Panc1 (cell line): ENCODE data around the gene SLCO2B1. TPM values are rescaled to one million over a fixed set of nuclear protein-coding genes. Genes with fewer than 3 reads are reported as not detected.

Experiments
- ATAC-seq: fragments of 200-7000 bp; cut with Tn5 transposase; 2 replicates; pipeline ENCODE4 v1.9.1; 2020; ENCODE audit warnings: mild to moderate bottlenecking, moderate library complexity
- BruUV-seq: library from RNA; stranded (reverse); fragments of 400-500 nt; replicated peaks from 2 replicates; lab custom pipeline; 2021; lab: Mats Ljungman, UMichigan
- CTCF ChIA-PET: fragments of 300-600 bp; sonication (Branson Sonifier 250); formaldehyde crosslinking; loops from one replicate; lab custom pipeline; 2022; ENCODE audit warnings: antibody characterized with exemption; lab: Charles Lee
- POLR2A ChIA-PET: fragments of 300-600 bp; sonication (Branson Sonifier 250); formaldehyde crosslinking; loops from one replicate; lab custom pipeline; 2022; ENCODE audit warnings: antibody characterized with exemption; lab: Charles Lee
- DNase-seq: peaks from one replicate; pipeline ENCODE4 v3.0.0-alpha.2; 2010; ENCODE audit warnings: low read depth, low spot score
- H3K27ac ChIP-seq: 2 replicates; pipeline ENCODE4 v1.5.1; 2011; ENCODE audit warnings: mild to moderate bottlenecking, low read length, inconsistent platforms
- H3K27me3 ChIP-seq: fragments of 200-500 bp; sonication (Bioruptor generic); 2 replicates; pipeline ENCODE4 v1.6.0; 2014; ENCODE audit warnings: low read length, inconsistent platforms; ENCODE audit not compliant: control insufficient read depth, insufficient read depth
- H3K36me3 ChIP-seq: fragments of 200-500 bp; sonication (Bioruptor generic); 2 replicates; pipeline ENCODE4 v1.5.1; 2014; ENCODE audit warnings: inconsistent platforms, mild to moderate bottlenecking, low read length, moderate library complexity; ENCODE audit not compliant: control insufficient read depth, insufficient read depth
- H3K4me1 ChIP-seq: 2 replicates; pipeline ENCODE4 v1.5.1; 2011; ENCODE audit warnings: inconsistent platforms, mild to moderate bottlenecking, low read length, moderate library complexity; ENCODE audit not compliant: control insufficient read depth, insufficient read depth
- H3K4me3 ChIP-seq, 2 experiments: 2 replicates each; pipeline ENCODE4 v1.5.1; 2011 to 2012; ENCODE audit warnings: low read depth in 2 of 2, low read length in 2 of 2, mild to moderate bottlenecking in 2 of 2, inconsistent platforms in 1 of 2, moderate library complexity in 1 of 2
- H3K9me3 ChIP-seq: fragments of 200-500 bp; sonication (Bioruptor generic); 2 replicates; pipeline ENCODE4 v1.5.1; 2014; ENCODE audit warnings: low read depth, mild to moderate bottlenecking, inconsistent platforms, low read length, moderate library complexity; ENCODE audit not compliant: control insufficient read depth, insufficient read depth
- CTCF ChIP-seq: fragments of 450-650 bp; IDR thresholded peaks from 2 replicates; pipeline ENCODE4 v1.5.1; 2017; ENCODE audit warnings: mild to moderate bottlenecking
- POLR2AphosphoS5 ChIP-seq: IDR thresholded peaks from 2 replicates; pipeline ENCODE4 v1.6.1; 2012; ENCODE audit warnings: mild to moderate bottlenecking, low read depth, low read length, moderate library complexity
- REST ChIP-seq, 2 experiments: IDR thresholded peaks; 2 replicates each; pipeline ENCODE4 v1.6.1; 2011 to 2012; ENCODE audit warnings: low read depth in 2 of 2, control low read depth in 1 of 2, low read length in 1 of 2, mild to moderate bottlenecking in 1 of 2, moderate library complexity in 1 of 2; ENCODE audit not compliant: insufficient read depth in 1 of 2
- SIN3A ChIP-seq: IDR thresholded peaks from 2 replicates; pipeline ENCODE4 v1.6.1; 2012; ENCODE audit warnings: low read depth, mild to moderate bottlenecking, low read length, moderate library complexity, borderline replicate concordance; ENCODE audit not compliant: insufficient read depth
- TCF7L2 ChIP-seq: IDR thresholded peaks from 2 replicates; pipeline ENCODE4 v1.6.1; 2011; ENCODE audit warnings: mild to moderate bottlenecking, low read depth, low read length, inconsistent platforms
- in situ Hi-C: cut with HindIII; loops from 2 replicates; pipeline ENCODE4 v1.10.0; 2016; ENCODE audit warnings: low sequenced_read_pairs, low pct_unique_long_range_greater_than_20kb
- intact Hi-C: fragments of 100-400 bp; cut with micrococcal nuclease; formaldehyde crosslinking; loops from one replicate; pipeline ENCODE4 v1.10.0; 2022; ENCODE audit not compliant: unreplicated experiment
- total RNA-seq: library from RNA; stranded (reverse); gene quantifications from one replicate; pipeline ENCODE4 v1.2.1, GENCODE V29; 2021; ENCODE audit not compliant: unreplicated experiment

SLCO2B1 gene
- total RNA-seq, 1 experiment from 2014 or later: 0.77 TPM

GRCh38 chr11:75152651-75153427 is 1.9 kb downstream of the SLCO2B1 start:
- in situ Hi-C loops: no loop called here
- intact Hi-C loops: no loop called here
- Histone ChIP-seq H3K4me3 (no peak overlapping the region), H3K27ac (no peak overlapping the region), H3K9me3 (no peaks in the 10 kb centered on the region), H3K4me1 (no peaks in the 10 kb centered on the region), H3K36me3 (no peaks in the 10 kb centered on the region), H3K27me3 (peaks cover 2% of the 10 kb centered on the region; the same call in 1 of the 2 replicates)
- POLR2A ChIA-PET: no interaction called here
- no peak for DNase-seq
- TF ChIP-seq SIN3A (no peak), REST (IDR thresholded peaks at IDR 0.05; ENCODE audit: insufficient read depth in 1 of 2, low read depth in 2 of 2, low read length in 1 of 2) (no peak), CTCF (no peak), TCF7L2 (no peak), POLR2AphosphoS5 (no peak)
- CTCF ChIA-PET: interaction anchor here (0.5 to 0.7 kb wide), 2 partner anchors 76 to 139 kb away, joined by 3 to 6 read pairs; no protein-coding TSS in a partner anchor
- no peak for ATAC-seq
- no TSS peak for BruUV-seq

- no peak overlapping the region for H3K27ac ChIP-seq
Observed at GRCh38 chr11:75154646-75155569, 4.0 kb downstream of the SLCO2B1 start.

More at GRCh38 chr11:75154646-75155569, 4.0 kb downstream of the SLCO2B1 start:
- H3K36me3 ChIP-seq: no peaks in the 10 kb centered on the region
- no peaks in the 10 kb centered on the region for H3K9me3 ChIP-seq
- no peak for ATAC-seq
- H3K27me3 ChIP-seq: no peaks in the 10 kb centered on the region
- TF ChIP-seq CTCF: no peak
- no peak for TF ChIP-seq TCF7L2
- TF ChIP-seq REST (IDR thresholded peaks at IDR 0.05; ENCODE audit: insufficient read depth in 1 of 2, low read depth in 2 of 2, low read length in 1 of 2): no peak
- no peak for TF ChIP-seq SIN3A
- no peak for TF ChIP-seq POLR2AphosphoS5
- DNase-seq: no peak
- in situ Hi-C loops (no loop called here), intact Hi-C loops (no loop called here)
- BruUV-seq: no TSS peak
- no peak overlapping the region for H3K4me3 ChIP-seq
- ChIA-PET POLR2A (interaction anchor here (0.6 kb wide), 1 partner anchor 1524 kb away, joined by 6 read pairs; no protein-coding TSS in a partner anchor), CTCF (interaction anchor here (1.0 to 1.7 kb wide), 2 partner anchors 13 to 14 kb away, joined by 3 to 8 read pairs; no protein-coding TSS in a partner anchor)
- no peaks in the 10 kb centered on the region for H3K4me1 ChIP-seq
